DND-41 (cell line): ENCODE measurements around the gene UVRAG.

Experiments
- CTCF ChIP-seq: IDR thresholded peaks from 2 replicates; pipeline ENCODE4 v1.5.1; 2012; ENCODE audit warnings: borderline replicate concordance, low read length, moderate library complexity, mild to moderate bottlenecking; ENCODE audit not compliant: poor library complexity, severe bottlenecking; ENCODE audit errors: extremely low read depth
- EZH2 ChIP-seq: IDR thresholded peaks from 3 replicates; pipeline ENCODE4 v1.6.1; 2012; ENCODE audit warnings: borderline replicate concordance, low read depth, mild to moderate bottlenecking, moderate library complexity, low read length, inconsistent platforms; ENCODE audit not compliant: severe bottlenecking

DNA sequence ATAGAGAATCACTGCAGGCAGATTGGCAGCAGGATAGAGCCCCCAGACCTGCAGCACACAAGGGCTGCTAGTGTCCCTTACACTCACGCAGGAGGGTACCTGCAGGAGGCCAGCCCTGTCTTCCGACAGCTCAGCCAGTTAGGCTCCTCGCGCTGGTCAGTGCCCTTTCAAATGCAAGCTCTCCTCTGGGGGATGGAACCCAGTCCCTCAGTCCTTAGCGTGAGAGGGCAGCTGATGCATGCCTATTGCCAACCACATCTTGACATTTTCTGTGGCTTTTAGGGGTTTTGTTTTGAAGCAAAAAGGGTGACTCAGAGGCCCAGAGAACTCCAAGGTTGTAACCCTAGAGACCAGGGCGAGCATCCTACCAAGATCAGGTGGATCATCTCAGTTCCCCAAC lies 351.3 kb downstream of the UVRAG start:
- TF ChIP-seq CTCF: no peak
- no peak for TF ChIP-seq EZH2
